A673 (cell line): ENCODE results near the gene KIF19. TPM values are rescaled to one million over a fixed set of nuclear protein-coding genes. Genes with fewer than 3 reads are reported as not detected.

ENCODE experiments used
- BruUV-seq: library from RNA; stranded (reverse); fragments of 400-500 nt; replicated peaks from 2 replicates; lab custom pipeline; 2021; lab: Mats Ljungman, UMichigan
- CTCF ChIA-PET: fragments of 300-600 bp; sonication (Branson Sonifier 250); formaldehyde crosslinking; loops from one replicate; lab custom pipeline; 2022; ENCODE audit warnings: antibody characterized with exemption; lab: Charles Lee
- POLR2A ChIA-PET: fragments of 300-600 bp; sonication (Branson Sonifier 250); formaldehyde crosslinking; loops from one replicate; lab custom pipeline; 2022; ENCODE audit warnings: antibody characterized with exemption; ENCODE audit not compliant: low non-redundant PET; lab: Charles Lee
- DNase-seq: peaks from one replicate; pipeline ENCODE4 v3.0.0-alpha.2; 2015; ENCODE audit warnings: low spot score
- H3K27ac ChIP-seq: fragments of 200-600 bp; sonication (generic); 2 replicates; pipeline ENCODE4 v1.5.1; 2016; ENCODE audit warnings: mixed run types, low read depth, mild to moderate bottlenecking, mixed read lengths, antibody characterized with exemption, low read length; ENCODE audit not compliant: poor library complexity, severe bottlenecking
- H3K27me3 ChIP-seq: fragments of 200-600 bp; sonication (generic); replicated peaks from 2 replicates; pipeline ENCODE4 v1.6.1; 2017; ENCODE audit warnings: mixed run types, low read depth, mild to moderate bottlenecking, mixed read lengths, antibody characterized with exemption, low read length; ENCODE audit not compliant: insufficient read depth, poor library complexity
- H3K36me3 ChIP-seq: fragments of 200-600 bp; sonication (generic); 2 replicates; pipeline ENCODE4 v1.6.1; 2016; ENCODE audit warnings: mixed run types, mild to moderate bottlenecking, mixed read lengths, antibody characterized with exemption, low read length; ENCODE audit not compliant: insufficient read depth, poor library complexity, severe bottlenecking
- H3K4me1 ChIP-seq: fragments of 200-600 bp; sonication (generic); 2 replicates; pipeline ENCODE4 v1.6.1; 2017; ENCODE audit warnings: mixed run types, mild to moderate bottlenecking, mixed read lengths, antibody characterized with exemption, low read length; ENCODE audit not compliant: insufficient read depth, poor library complexity, severe bottlenecking
- H3K4me3 ChIP-seq: fragments of 200-600 bp; sonication (generic); 2 replicates; pipeline ENCODE4 v1.5.1; 2016; ENCODE audit warnings: low read depth, mixed run types, mild to moderate bottlenecking, mixed read lengths, low read length; ENCODE audit not compliant: poor library complexity, severe bottlenecking
- H3K9me3 ChIP-seq: fragments of 200-600 bp; sonication (generic); 2 replicates; pipeline ENCODE4 v1.6.1; 2016; ENCODE audit warnings: mixed run types, low read depth, mild to moderate bottlenecking, mixed read lengths, antibody characterized with exemption, low read length; ENCODE audit not compliant: poor library complexity, severe bottlenecking
- EZH2 ChIP-seq: fragments of 200-600 bp; sonication (generic); IDR thresholded peaks from 2 replicates; pipeline ENCODE4 v1.6.1; 2017; ENCODE audit warnings: borderline replicate concordance, low read depth, mild to moderate bottlenecking, mixed read lengths, antibody characterized with exemption, low read length; ENCODE audit not compliant: poor library complexity, severe bottlenecking
- intact Hi-C: fragments of 100-400 bp; cut with micrococcal nuclease; formaldehyde crosslinking; loops from one replicate; pipeline ENCODE4 v1.10.0; 2022; ENCODE audit not compliant: unreplicated experiment
- total RNA-seq: library from RNA; stranded (reverse); gene quantifications from 2 replicates; pipeline ENCODE4 v1.2.3, GENCODE V29; 2021
- TF ChIP-seq, protein P1 (sequence below): fragments of 300-800, 200-600 bp; sonication (generic); conservative IDR thresholded peaks from 2 replicates; pipeline ENCODE4 v1.5.1; 2017; ENCODE audit warnings: low read depth, mild to moderate bottlenecking, antibody characterized with exemption, low read length, moderate library complexity, mixed read lengths

Gene KIF19
- total RNA-seq, 1 experiment from 2014 or later = not detected

GRCh38 chr17:74383141-74383540 is 57.1 kb downstream of the KIF19 start:
- Histone ChIP-seq H3K4me3 (no peak overlapping the region), H3K36me3 (no peaks in the 10 kb centered on the region), H3K27me3 (no peaks in the 10 kb centered on the region), H3K4me1 (peaks cover 23% of the 10 kb centered on the region), H3K9me3 (no peaks in the 10 kb centered on the region), H3K27ac (no peak overlapping the region)
- ChIA-PET POLR2A (no interaction called here), CTCF (no interaction called here)
- TF ChIP-seq EZH2 = no peak
- TF ChIP-seq, protein P1, sequence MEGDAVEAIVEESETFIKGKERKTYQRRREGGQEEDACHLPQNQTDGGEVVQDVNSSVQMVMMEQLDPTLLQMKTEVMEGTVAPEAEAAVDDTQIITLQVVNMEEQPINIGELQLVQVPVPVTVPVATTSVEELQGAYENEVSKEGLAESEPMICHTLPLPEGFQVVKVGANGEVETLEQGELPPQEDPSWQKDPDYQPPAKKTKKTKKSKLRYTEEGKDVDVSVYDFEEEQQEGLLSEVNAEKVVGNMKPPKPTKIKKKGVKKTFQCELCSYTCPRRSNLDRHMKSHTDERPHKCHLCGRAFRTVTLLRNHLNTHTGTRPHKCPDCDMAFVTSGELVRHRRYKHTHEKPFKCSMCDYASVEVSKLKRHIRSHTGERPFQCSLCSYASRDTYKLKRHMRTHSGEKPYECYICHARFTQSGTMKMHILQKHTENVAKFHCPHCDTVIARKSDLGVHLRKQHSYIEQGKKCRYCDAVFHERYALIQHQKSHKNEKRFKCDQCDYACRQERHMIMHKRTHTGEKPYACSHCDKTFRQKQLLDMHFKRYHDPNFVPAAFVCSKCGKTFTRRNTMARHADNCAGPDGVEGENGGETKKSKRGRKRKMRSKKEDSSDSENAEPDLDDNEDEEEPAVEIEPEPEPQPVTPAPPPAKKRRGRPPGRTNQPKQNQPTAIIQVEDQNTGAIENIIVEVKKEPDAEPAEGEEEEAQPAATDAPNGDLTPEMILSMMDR = no peak
- intact Hi-C loops = no loop called here
- BruUV-seq = no TSS peak
- no peak for DNase-seq

DNA sequence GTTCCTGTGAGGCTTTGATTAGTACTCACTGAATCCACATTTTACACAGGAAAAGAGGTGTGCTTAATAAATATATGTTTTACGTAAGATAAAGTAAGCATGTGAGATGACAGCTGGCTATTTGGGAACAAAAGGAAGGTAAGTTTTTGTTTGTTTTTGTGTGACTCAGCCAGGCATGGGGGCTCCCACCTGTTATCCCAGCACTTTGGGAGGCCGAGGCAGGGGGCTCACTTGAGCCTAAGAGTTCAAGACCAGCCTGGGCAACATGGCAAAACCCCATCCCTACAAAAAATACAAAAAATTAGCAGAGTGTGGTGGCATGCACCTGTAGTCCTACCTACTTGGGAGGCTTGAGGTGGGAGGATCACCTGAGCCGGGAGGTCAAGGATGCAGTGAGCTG is 59.2 kb downstream of the KIF19 start:
- Histone ChIP-seq H3K4me3 (no peak overlapping the region), H3K36me3 (no peaks in the 10 kb centered on the region), H3K4me1 (peaks cover 13% of the 10 kb centered on the region), H3K9me3 (no peaks in the 10 kb centered on the region), H3K27ac (no peak overlapping the region), H3K27me3 (no peaks in the 10 kb centered on the region)
- BruUV-seq = no TSS peak
- intact Hi-C loops = no loop called here
- POLR2A ChIA-PET = no interaction called here
- CTCF ChIA-PET = no interaction called here
- DNase-seq = no peak
- no peak for TF ChIP-seq EZH2
- TF ChIP-seq, protein P1 = no peak

DNA sequence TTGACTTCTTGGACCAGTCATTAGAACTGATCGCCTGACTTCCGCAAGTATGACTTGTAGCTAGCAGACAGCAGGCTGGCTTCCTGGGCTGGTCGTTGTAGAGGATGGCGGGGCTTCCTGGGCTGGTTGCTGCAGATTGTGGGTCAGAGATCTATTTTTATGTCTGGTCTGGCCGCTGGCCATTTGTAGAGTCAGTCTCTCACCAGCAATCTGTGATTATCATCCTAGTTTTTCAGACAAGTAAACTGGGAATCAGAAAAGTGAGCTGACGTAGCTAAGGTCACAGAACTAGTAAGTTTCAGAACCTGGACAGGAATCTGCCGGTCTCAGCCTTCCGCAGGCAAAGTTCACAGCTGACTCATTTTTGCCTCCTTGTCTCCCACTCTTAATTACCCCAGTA is 60.4 kb downstream of the KIF19 start:
- no peak overlapping the region for H3K4me3 ChIP-seq
- H3K9me3 ChIP-seq = no peaks in the 10 kb centered on the region
- no peaks in the 10 kb centered on the region for H3K27me3 ChIP-seq
- no peak overlapping the region for H3K27ac ChIP-seq
- H3K36me3 ChIP-seq = no peaks in the 10 kb centered on the region
- POLR2A ChIA-PET = no interaction called here
- TF ChIP-seq, protein P1 = no peak
- no peak for TF ChIP-seq EZH2
- DNase-seq = no peak
- BruUV-seq = no TSS peak
- peaks cover under 1% of the 10 kb centered on the region for H3K4me1 ChIP-seq
- intact Hi-C loops = no loop called here
- CTCF ChIA-PET = no interaction called here
